SK-N-SH treated with all-trans-retinoic acid at 6 μM for 48 hours (cell line): ENCODE data around the gene CORO2A.
A peak's percentile ranks its signal among the peaks of the same experiment; 100 is the strongest.
"Not testable (repeated sequence)": the region's sequence is repeated elsewhere in the genome, so short reads cannot be mapped to it uniquely, and the experiment has no call there.

Experiments used
- ATAC-seq: fragments of 200-7000 bp; cut with Tn5 transposase; 3 replicates; pipeline ENCODE4 v1.9.1; 2020; ENCODE audit warnings: mild to moderate bottlenecking, moderate library complexity
- ARNTL ChIP-seq: fragments of 450-650 bp; formaldehyde crosslinking; IDR thresholded peaks from 2 replicates; pipeline ENCODE4 v1.5.0; 2020; ENCODE audit warnings: low read depth, mild to moderate bottlenecking, moderate library complexity, borderline replicate concordance
- BACH2 ChIP-seq: fragments of 250-450 bp; sonication (Bioruptor Pico); IDR thresholded peaks from 2 replicates; pipeline ENCODE4 v1.9.0; 2021; ENCODE audit warnings: mild to moderate bottlenecking, borderline replicate concordance
- CSDC2 ChIP-seq: fragments of 250-450 bp; sonication (Bioruptor Pico); IDR thresholded peaks from 2 replicates; pipeline ENCODE4 v1.5.0; 2020; ENCODE audit warnings: mild to moderate bottlenecking, moderate library complexity
- GLIS3 ChIP-seq: fragments of 250-450 bp; sonication (Bioruptor Pico); IDR thresholded peaks from 2 replicates; pipeline ENCODE4 v1.5.0; 2020; ENCODE audit warnings: mild to moderate bottlenecking, moderate library complexity
- OSR1 ChIP-seq: fragments of 250-450 bp; sonication (Bioruptor Pico); IDR thresholded peaks from 2 replicates; pipeline ENCODE4 v1.8.0; 2022; ENCODE audit warnings: moderate library complexity, mild to moderate bottlenecking, inconsistent platforms
- PPARA ChIP-seq: fragments of 250-450 bp; sonication (Bioruptor Pico); IDR thresholded peaks from 2 replicates; pipeline ENCODE4 v1.5.0; 2020; ENCODE audit warnings: mild to moderate bottlenecking, borderline replicate concordance
- RARB ChIP-seq: fragments of 250-450 bp; sonication (Bioruptor Pico); IDR thresholded peaks from 2 replicates; pipeline ENCODE4 v1.8.0; 2021; ENCODE audit warnings: mild to moderate bottlenecking, moderate library complexity
- SNAI2 ChIP-seq: fragments of 250-450 bp; sonication (Bioruptor Pico); IDR thresholded peaks from 2 replicates; pipeline ENCODE4 v1.5.0; 2020; ENCODE audit warnings: mild to moderate bottlenecking, moderate library complexity
- TCF4 ChIP-seq: fragments of 250-450 bp; sonication (Bioruptor Pico); IDR thresholded peaks from 2 replicates; pipeline ENCODE4 v1.8.0; 2021; ENCODE audit warnings: mild to moderate bottlenecking, moderate library complexity, borderline replicate concordance
- TOX ChIP-seq: fragments of 250-450 bp; sonication (Bioruptor Pico); IDR thresholded peaks from 2 replicates; pipeline ENCODE4 v1.8.0; 2021; ENCODE audit warnings: mild to moderate bottlenecking, moderate library complexity, borderline replicate concordance
- ZC3H10 ChIP-seq: fragments of 250-450 bp; sonication (Bioruptor Pico); IDR thresholded peaks from 2 replicates; pipeline ENCODE4 v1.5.1; 2021; ENCODE audit warnings: mild to moderate bottlenecking, moderate library complexity
- ZFP3 ChIP-seq: fragments of 250-450 bp; sonication (Bioruptor Pico); IDR thresholded peaks from 2 replicates; pipeline ENCODE4 v1.5.0; 2020; ENCODE audit warnings: mild to moderate bottlenecking, moderate library complexity
- ZFP30 ChIP-seq: fragments of 450-650 bp; formaldehyde crosslinking; IDR thresholded peaks from 2 replicates; pipeline ENCODE4 v1.5.0; 2022; ENCODE audit warnings: mild to moderate bottlenecking, moderate library complexity
- ZNF565 ChIP-seq: fragments of 450-650 bp; formaldehyde crosslinking; conservative IDR thresholded peaks from 2 replicates; pipeline ENCODE4 v1.5.0; 2020; ENCODE audit warnings: low read depth, mild to moderate bottlenecking, moderate library complexity
- ZNF70 ChIP-seq: fragments of 450-650 bp; formaldehyde crosslinking; IDR thresholded peaks from 2 replicates; pipeline ENCODE4 v1.5.0; 2020; ENCODE audit warnings: mild to moderate bottlenecking, moderate library complexity
- ZNF8 ChIP-seq: fragments of 450-650 bp; formaldehyde crosslinking; IDR thresholded peaks from 2 replicates; pipeline ENCODE4 v1.5.0; 2020; ENCODE audit warnings: mild to moderate bottlenecking, moderate library complexity
- TF ChIP-seq, protein P1 (sequence below): fragments of 250-450 bp; sonication (Bioruptor Pico); IDR thresholded peaks from 2 replicates; pipeline ENCODE4 v1.5.0; 2020; ENCODE audit warnings: mild to moderate bottlenecking, moderate library complexity
- TF ChIP-seq, protein P2 (sequence below): fragments of 250-450 bp; sonication (Bioruptor Pico); IDR thresholded peaks from 2 replicates; pipeline ENCODE4 v1.8.0; 2021; ENCODE audit warnings: low read depth, mild to moderate bottlenecking, moderate library complexity, borderline replicate concordance
- TF ChIP-seq, protein P3 (sequence below): fragments of 250-450 bp; sonication (Bioruptor Pico); IDR thresholded peaks from 2 replicates; pipeline ENCODE4 v1.8.0; 2020; ENCODE audit warnings: mild to moderate bottlenecking, moderate library complexity, borderline replicate concordance
- TF ChIP-seq, protein P4 (sequence below): fragments of 250-450 bp; sonication (Bioruptor Pico); IDR thresholded peaks from 2 replicates; pipeline ENCODE4 v1.5.1; 2021; ENCODE audit warnings: mild to moderate bottlenecking, moderate library complexity

Gene CORO2A

DNA sequence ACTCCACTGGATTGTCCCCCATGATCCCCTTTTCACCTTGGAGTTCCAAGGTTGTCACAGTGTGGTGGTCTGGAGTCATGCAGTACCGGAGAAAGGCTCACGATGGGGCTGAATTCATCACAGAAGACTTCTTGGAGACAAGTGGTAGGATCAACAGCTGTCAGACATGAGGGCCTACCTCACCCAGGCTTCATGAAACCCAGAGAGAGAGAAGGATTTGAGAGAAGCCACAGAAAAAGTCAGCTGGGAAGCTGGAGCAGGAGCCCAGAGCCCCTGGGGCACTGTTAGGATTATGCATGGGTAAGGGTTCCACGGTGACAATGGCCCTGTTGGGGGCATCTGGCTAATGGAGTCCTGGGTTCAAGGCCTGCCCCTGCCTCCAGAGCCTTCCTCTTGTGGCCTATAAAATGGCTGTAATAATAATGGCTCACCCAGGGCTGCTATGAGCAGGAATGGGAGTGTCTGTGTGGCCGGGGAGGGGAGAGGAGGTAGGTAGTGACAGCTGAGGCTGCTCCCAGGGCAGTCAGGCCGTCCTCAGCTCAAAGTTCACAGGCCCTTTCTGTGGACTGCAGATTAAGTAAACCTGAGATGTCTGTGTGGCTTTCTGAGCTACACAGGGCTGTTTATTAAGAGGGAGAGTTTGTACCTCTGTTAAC is 74.3 kb downstream of the CORO2A start:
- peak; percentile 42 for ATAC-seq

DNA sequence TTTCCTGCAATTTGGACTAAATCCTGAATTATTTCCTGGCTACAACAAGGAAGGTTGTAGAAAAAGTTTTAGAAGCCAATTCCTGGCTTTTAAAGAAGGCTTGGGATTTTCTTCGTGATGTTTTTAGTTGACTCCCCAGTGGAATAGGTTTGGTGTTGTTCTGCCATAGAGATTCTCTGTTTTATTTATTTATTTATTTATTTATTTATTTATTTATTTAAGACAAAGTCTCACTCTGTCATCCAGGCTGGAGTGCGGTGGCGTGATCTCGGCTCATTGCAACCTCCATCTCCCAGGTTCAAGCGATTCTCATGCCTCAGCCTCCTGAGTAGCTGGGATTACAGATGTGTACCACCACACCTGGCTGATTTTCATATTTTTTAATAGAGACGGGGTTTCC is 75.3 kb downstream of the CORO2A start:
- not testable (repeated sequence) for ATAC-seq

More for the DNA sequence above, 74.3 kb downstream of the CORO2A start:
- TF ChIP-seq CSDC2 (CRISPR knock-in tag) (no peak), TCF4 (CRISPR knock-in tag) (no peak), ZFP3 (CRISPR knock-in tag) (no peak), ZNF565 (CRISPR knock-in tag) (no peak), SNAI2 (CRISPR knock-in tag) (no peak), ARNTL (CRISPR knock-in tag) (no peak), OSR1 (no peak), PPARA (CRISPR knock-in tag) (no peak), ZNF70 (no peak), BACH2 (no peak), TOX (CRISPR knock-in tag) (no peak), GLIS3 (no peak), ZC3H10 (no peak), ZFP30 (CRISPR knock-in tag) (no peak)
- TF ChIP-seq, protein P1, sequence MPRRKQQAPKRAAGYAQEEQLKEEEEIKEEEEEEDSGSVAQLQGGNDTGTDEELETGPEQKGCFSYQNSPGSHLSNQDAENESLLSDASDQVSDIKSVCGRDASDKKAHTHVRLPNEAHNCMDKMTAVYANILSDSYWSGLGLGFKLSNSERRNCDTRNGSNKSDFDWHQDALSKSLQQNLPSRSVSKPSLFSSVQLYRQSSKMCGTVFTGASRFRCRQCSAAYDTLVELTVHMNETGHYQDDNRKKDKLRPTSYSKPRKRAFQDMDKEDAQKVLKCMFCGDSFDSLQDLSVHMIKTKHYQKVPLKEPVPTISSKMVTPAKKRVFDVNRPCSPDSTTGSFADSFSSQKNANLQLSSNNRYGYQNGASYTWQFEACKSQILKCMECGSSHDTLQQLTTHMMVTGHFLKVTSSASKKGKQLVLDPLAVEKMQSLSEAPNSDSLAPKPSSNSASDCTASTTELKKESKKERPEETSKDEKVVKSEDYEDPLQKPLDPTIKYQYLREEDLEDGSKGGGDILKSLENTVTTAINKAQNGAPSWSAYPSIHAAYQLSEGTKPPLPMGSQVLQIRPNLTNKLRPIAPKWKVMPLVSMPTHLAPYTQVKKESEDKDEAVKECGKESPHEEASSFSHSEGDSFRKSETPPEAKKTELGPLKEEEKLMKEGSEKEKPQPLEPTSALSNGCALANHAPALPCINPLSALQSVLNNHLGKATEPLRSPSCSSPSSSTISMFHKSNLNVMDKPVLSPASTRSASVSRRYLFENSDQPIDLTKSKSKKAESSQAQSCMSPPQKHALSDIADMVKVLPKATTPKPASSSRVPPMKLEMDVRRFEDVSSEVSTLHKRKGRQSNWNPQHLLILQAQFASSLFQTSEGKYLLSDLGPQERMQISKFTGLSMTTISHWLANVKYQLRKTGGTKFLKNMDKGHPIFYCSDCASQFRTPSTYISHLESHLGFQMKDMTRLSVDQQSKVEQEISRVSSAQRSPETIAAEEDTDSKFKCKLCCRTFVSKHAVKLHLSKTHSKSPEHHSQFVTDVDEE (CRISPR knock-in tag) = no peak
- TF ChIP-seq, protein P2, sequence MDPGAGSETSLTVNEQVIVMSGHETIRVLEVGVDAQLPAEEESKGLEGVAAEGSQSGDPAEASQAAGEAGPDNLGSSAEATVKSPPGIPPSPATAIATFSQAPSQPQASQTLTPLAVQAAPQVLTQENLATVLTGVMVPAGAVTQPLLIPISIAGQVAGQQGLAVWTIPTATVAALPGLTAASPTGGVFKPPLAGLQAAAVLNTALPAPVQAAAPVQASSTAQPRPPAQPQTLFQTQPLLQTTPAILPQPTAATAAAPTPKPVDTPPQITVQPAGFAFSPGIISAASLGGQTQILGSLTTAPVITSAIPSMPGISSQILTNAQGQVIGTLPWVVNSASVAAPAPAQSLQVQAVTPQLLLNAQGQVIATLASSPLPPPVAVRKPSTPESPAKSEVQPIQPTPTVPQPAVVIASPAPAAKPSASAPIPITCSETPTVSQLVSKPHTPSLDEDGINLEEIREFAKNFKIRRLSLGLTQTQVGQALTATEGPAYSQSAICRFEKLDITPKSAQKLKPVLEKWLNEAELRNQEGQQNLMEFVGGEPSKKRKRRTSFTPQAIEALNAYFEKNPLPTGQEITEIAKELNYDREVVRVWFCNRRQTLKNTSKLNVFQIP = no peak
- TF ChIP-seq, protein P3, sequence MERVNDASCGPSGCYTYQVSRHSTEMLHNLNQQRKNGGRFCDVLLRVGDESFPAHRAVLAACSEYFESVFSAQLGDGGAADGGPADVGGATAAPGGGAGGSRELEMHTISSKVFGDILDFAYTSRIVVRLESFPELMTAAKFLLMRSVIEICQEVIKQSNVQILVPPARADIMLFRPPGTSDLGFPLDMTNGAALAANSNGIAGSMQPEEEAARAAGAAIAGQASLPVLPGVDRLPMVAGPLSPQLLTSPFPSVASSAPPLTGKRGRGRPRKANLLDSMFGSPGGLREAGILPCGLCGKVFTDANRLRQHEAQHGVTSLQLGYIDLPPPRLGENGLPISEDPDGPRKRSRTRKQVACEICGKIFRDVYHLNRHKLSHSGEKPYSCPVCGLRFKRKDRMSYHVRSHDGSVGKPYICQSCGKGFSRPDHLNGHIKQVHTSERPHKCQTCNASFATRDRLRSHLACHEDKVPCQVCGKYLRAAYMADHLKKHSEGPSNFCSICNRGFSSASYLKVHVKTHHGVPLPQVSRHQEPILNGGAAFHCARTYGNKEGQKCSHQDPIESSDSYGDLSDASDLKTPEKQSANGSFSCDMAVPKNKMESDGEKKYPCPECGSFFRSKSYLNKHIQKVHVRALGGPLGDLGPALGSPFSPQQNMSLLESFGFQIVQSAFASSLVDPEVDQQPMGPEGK (CRISPR knock-in tag) = no peak

DNA sequence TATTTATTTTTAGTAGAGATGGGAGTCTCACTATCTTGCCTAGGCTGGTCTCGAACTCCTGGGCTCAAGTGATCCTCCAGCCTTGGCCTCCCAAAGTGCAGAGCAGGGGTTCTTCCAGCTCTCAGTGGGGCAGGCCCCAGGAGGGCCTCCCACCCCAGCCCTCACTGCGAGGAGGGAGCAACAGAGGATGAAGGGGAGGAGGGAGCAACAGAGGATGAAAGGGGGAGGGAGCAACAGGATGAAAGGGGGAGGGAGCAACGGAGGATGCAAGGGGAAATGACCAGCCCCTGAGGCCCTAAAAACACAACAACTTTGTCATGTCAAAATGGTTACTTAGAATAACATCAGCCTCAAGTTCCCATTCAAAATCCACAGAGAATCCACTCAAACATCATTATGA is 83.4 kb downstream of the CORO2A start:
- no peak for ATAC-seq
- TF ChIP-seq RARB (CRISPR knock-in tag) = no peak
- TF ChIP-seq, protein P4, sequence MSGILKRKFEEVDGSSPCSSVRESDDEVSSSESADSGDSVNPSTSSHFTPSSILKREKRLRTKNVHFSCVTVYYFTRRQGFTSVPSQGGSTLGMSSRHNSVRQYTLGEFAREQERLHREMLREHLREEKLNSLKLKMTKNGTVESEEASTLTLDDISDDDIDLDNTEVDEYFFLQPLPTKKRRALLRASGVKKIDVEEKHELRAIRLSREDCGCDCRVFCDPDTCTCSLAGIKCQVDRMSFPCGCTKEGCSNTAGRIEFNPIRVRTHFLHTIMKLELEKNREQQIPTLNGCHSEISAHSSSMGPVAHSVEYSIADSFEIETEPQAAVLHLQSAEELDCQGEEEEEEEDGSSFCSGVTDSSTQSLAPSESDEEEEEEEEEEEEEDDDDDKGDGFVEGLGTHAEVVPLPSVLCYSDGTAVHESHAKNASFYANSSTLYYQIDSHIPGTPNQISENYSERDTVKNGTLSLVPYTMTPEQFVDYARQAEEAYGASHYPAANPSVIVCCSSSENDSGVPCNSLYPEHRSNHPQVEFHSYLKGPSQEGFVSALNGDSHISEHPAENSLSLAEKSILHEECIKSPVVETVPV (CRISPR knock-in tag) = no peak
- TF ChIP-seq, protein P2 = no peak

DNA sequence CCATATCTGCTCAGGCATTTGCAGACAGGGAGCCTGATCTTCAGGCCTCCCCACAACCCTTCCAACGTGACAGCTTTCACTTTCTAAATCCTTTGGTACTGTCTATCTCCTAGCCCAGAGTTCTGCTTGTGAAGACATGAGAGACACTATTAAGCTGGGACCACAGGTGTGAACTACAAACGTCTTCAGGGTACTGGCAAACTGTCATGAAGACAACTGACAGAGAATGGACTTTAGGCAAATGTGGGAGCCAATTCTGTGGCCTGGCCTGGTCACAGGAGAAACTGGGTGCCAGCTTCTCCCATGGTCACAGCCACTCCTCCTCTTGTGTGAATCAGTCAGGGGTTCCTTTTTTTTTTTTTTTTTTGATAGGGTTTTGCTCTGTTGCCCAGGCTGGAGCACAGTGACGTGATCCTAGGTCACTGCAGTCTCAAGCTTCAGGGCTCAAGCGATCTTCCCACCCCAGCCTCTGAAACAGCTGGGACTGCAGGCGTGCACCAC is 83.9 kb downstream of the CORO2A start:
- no peak for ATAC-seq
- TF ChIP-seq GLIS3 (no peak), ARNTL (CRISPR knock-in tag) (no peak), ZNF8 (CRISPR knock-in tag) (no peak)
- TF ChIP-seq, protein P2 = no peak
- TF ChIP-seq, all 23 proteins: peak for 0
